ENCODE data around the gene TNS2. TPM values are rescaled to one million over a fixed set of nuclear protein-coding genes. Genes with fewer than 3 reads are reported as not detected.

The TNS2 gene
- total and polyA plus RNA-seq, 9 of the 15 experiments (the other 6 are each of a cell fraction or from before 2014, with no cell fraction given), result 0.28 to 3.1 (median 1.2) TPM; not detected in 1

DNA sequence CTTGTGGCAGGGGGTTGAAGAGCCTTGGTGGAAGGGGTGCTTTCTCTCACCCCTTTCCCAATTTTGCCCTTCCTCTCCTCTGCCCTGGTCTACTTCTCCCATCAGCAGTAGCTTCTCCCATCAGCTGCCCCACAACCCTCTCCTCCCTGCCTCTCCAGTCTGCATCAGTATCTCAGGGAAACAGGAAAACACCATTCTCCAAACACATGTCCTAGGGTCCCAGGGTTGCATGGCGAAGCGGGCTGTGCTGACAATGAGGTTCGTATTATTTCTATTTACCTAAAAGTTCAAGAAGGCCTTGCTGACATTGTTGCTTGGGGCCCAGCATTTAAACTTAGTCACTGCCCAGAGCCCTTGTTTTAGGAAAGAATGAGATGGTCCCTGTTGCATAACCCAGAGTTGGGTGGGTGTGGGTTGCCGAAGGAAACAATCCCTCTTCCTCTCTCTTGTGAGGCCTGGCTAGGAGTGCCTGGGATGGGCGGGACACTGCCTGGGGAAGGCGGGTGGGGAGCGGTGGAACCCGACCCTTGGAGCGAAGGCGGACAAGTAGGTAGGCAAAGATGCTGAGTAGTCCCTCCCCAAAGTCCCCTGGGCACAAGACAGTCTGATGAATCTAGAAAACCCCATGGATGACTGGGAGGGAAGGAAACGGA, 46.4 kb downstream of the TNS2 start:
- Histone ChIP-seq H3K27ac (ENCODE audit: extremely low read depth, low read depth, low read length) (no peak overlapping the region), H3K79me2 (ENCODE audit: control insufficient read depth, insufficient read depth, low read length) (no peaks in the 10 kb centered on the region), H3K4me1 (replicated peaks in 1 of 2; ENCODE audit: control insufficient read depth in 2 of 2, insufficient read depth in 2 of 2, low read length in 2 of 2) (peaks cover 31 to 33% of the 10 kb centered on the region in 2 experiments), H2AFZ (ENCODE audit: low read depth, low read length) (no peak overlapping the region), H3K4me3 (no peak overlapping the region), H3K4me2 (ENCODE audit: insufficient read depth, low read length) (no peak overlapping the region), H3K36me3 (ENCODE audit: control insufficient read depth, insufficient read depth, low read length) (no peaks in the 10 kb centered on the region), H3K9me3 (replicated peaks; ENCODE audit: control insufficient read depth, insufficient read depth, low read depth, low read length) (no peaks in the 10 kb centered on the region), H3K9ac (ENCODE audit: insufficient read depth in 1 of 2, low read depth in 2 of 2, low read length in 2 of 2) (no peak overlapping the region), H4K20me1 (replicated peaks; ENCODE audit: control insufficient read depth, insufficient read depth, low read length) (no peaks in the 10 kb centered on the region), H3K9me1 (ENCODE audit: control insufficient read depth, insufficient read depth, low read length) (peaks cover 6% of the 10 kb centered on the region), H3K27me3 (ENCODE audit: control insufficient read depth in 2 of 2, insufficient read depth in 2 of 2, low read length in 2 of 2) (no peaks in the 10 kb centered on the region)
- ATAC-seq (no peak), FAIRE-seq (no peak), DNase-seq (ENCODE audit: extremely low read depth in 1 of 4, low spot score in 3 of 4) (no peak)
- whole genome bisulfite sequencing (ENCODE audit: insufficient coverage, low coverage, missing lambda C conversion rate), result 56% methylated on average over 8 of the region's 11 CpGs
- no TSS peak for BruUV-seq (replicated peaks)
- CTCF ChIA-PET (ENCODE audit: low intra/inter-chr PET ratio), result no interaction called here
- POLR2A ChIA-PET, result no interaction called here
- intact Hi-C loops (cut with micrococcal nuclease) (no loop called here), in situ Hi-C loops (cut with MboI) (no loop called here)
- no peak for TF ChIP-seq DPF2 (IDR thresholded peaks at IDR 0.05)
- TF ChIP-seq, protein P1, sequence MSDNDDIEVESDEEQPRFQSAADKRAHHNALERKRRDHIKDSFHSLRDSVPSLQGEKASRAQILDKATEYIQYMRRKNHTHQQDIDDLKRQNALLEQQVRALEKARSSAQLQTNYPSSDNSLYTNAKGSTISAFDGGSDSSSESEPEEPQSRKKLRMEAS (CRISPR knock-in tag; IDR thresholded peaks at IDR 0.05), result no peak
- no peak for TF ChIP-seq PHB (CRISPR knock-in tag; IDR thresholded peaks at IDR 0.05)
- TF ChIP-seq KDM5B (IDR thresholded peaks at IDR 0.05; ENCODE audit: insufficient replicate concordance, low read depth, low read length), result no peak
- TF ChIP-seq GABPB2 (CRISPR knock-in tag; conservative IDR thresholded peaks at IDR 0.05), result no peak
- TF ChIP-seq TEAD4 (IDR thresholded peaks at IDR 0.05; ENCODE audit: low read length), result no peak
- no peak for TF ChIP-seq TEAD4 (CRISPR knock-in tag; IDR thresholded peaks at IDR 0.05; ENCODE audit: borderline replicate concordance)
- no peak for TF ChIP-seq NFXL1 (CRISPR knock-in tag; IDR thresholded peaks at IDR 0.05)
- no peak for TF ChIP-seq NFYB (IDR thresholded peaks at IDR 0.05; ENCODE audit: extremely low read depth, insufficient read length)
- TF ChIP-seq RCOR1 (IDR thresholded peaks at IDR 0.05; ENCODE audit: borderline replicate concordance in 1 of 2, low read depth in 2 of 2, low read length in 2 of 2), result no peak
- TF ChIP-seq, protein P2, sequence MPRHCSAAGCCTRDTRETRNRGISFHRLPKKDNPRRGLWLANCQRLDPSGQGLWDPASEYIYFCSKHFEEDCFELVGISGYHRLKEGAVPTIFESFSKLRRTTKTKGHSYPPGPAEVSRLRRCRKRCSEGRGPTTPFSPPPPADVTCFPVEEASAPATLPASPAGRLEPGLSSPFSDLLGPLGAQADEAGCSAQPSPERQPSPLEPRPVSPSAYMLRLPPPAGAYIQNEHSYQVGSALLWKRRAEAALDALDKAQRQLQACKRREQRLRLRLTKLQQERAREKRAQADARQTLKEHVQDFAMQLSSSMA (CRISPR knock-in tag; IDR thresholded peaks at IDR 0.05), result no peak
